Stimulated activated CD4-positive, alpha-beta T cell treated with anti-CD3 and anti-CD28 coated beads, TNF-alpha, amount 100 ng/mL, for 1 hour (primary cell): ENCODE results near the gene PANK1.

Experiments
- DNase-seq, 3 donors: peaks; one replicate each; pipeline ENCODE4 v3.0.0-alpha.2; 2020; ENCODE audit warnings: low read depth in 3 of 3, low spot score in 1 of 3

The PANK1 gene

GRCh38 chr10:89644967-89645741 is at the start of gene PANK1:
Gene PANK1, minus strand, starts transcription at chr10:89645242. Its CDS starts 351 bp downstream, at chr10:89644891.
- peak in 1 of 3 donors; percentile 57 for DNase-seq

- no peak for DNase-seq
Observed at GRCh38 chr10:89693176-89693575, 48.1 kb upstream of the PANK1 start.

GRCh38 chr10:89692416-89692815 is 47.4 kb upstream of the PANK1 start:
- no peak for DNase-seq

- no peak for DNase-seq
Observed at GRCh38 chr10:89690027-89690426, 45.0 kb upstream of the PANK1 start.

GRCh38 chr10:89685936-89686335 is 40.9 kb upstream of the PANK1 start:
- no peak for DNase-seq

GRCh38 chr10:89684604-89685003 is 39.6 kb upstream of the PANK1 start:
- no peak for DNase-seq

GRCh38 chr10:89683883-89684282 is 38.8 kb upstream of the PANK1 start:
- DNase-seq: no peak

GRCh38 chr10:89679986-89680385 is 34.9 kb upstream of the PANK1 start:
- no peak for DNase-seq

GRCh38 chr10:89677341-89677740 is 32.3 kb upstream of the PANK1 start:
- DNase-seq: no peak

- no peak for DNase-seq
Observed at GRCh38 chr10:89670926-89671325, 25.9 kb upstream of the PANK1 start.

GRCh38 chr10:89669985-89670384 is 24.9 kb upstream of the PANK1 start:
- no peak for DNase-seq

- no peak for DNase-seq
Observed at GRCh38 chr10:89668386-89669071, 23.5 kb upstream of the PANK1 start.

GRCh38 chr10:89666138-89666537 is 21.1 kb upstream of the PANK1 start:
- no peak for DNase-seq

GRCh38 chr10:89665302-89665701 is 20.3 kb upstream of the PANK1 start:
- DNase-seq: no peak

GRCh38 chr10:89664203-89664602 is 19.2 kb upstream of the PANK1 start:
- DNase-seq: no peak

- no peak for DNase-seq
Observed at GRCh38 chr10:89663144-89663543, 18.1 kb upstream of the PANK1 start.

- no peak for DNase-seq
Observed at GRCh38 chr10:89662596-89662995, 17.6 kb upstream of the PANK1 start.

GRCh38 chr10:89659143-89660131 is 14.4 kb upstream of the PANK1 start:
- DNase-seq: no peak

- no peak for DNase-seq
Observed at GRCh38 chr10:89657302-89657701, 12.3 kb upstream of the PANK1 start.

- DNase-seq: no peak
Observed at GRCh38 chr10:89655722-89656121, 10.7 kb upstream of the PANK1 start.

GRCh38 chr10:89653410-89653869 is 8.4 kb upstream of the PANK1 start:
- DNase-seq: no peak
